GM19193 (cell line): Measurements from ENCODE around the gene C5orf22.
A peak's percentile ranks its signal among the peaks of the same experiment; 100 is the strongest.

Experiments
- POLR2A ChIP-seq: IDR thresholded peaks from 4 replicates; pipeline ENCODE4 v1.6.1; 2011; ENCODE audit not compliant: insufficient read depth, insufficient read length; ENCODE audit errors: extremely low read depth

C5orf22 gene

GRCh38 chr5:31531888-31532547 lies at the start of gene C5orf22, which contains the start of gene DROSHA:
Gene C5orf22, plus strand, starts transcription at chr5:31532301. Its CDS starts 92 bp downstream, at chr5:31532393.
Gene DROSHA, minus strand, starts transcription at chr5:31532093. Its CDS starts 3,034 bp downstream, at chr5:31529059.
- TF ChIP-seq POLR2A: peak; percentile 89

- TF ChIP-seq POLR2A: no peak
Observed at GRCh38 chr5:31485376-31486207, 46.5 kb upstream of the C5orf22 start.

GRCh38 chr5:31486441-31486840 lies 45.7 kb upstream of the C5orf22 start:
- TF ChIP-seq POLR2A: no peak

GRCh38 chr5:31487506-31487905 lies 44.6 kb upstream of the C5orf22 start:
- no peak for TF ChIP-seq POLR2A

- no peak for TF ChIP-seq POLR2A
Observed at GRCh38 chr5:31492869-31493268, 39.2 kb upstream of the C5orf22 start.

GRCh38 chr5:31495336-31495735 lies 36.8 kb upstream of the C5orf22 start:
- no peak for TF ChIP-seq POLR2A

- TF ChIP-seq POLR2A: no peak
Observed at GRCh38 chr5:31496301-31496700, 35.8 kb upstream of the C5orf22 start.

- no peak for TF ChIP-seq POLR2A
Observed at GRCh38 chr5:31496891-31497290, 35.2 kb upstream of the C5orf22 start.

- TF ChIP-seq POLR2A: no peak
Observed at GRCh38 chr5:31500256-31500655, 31.8 kb upstream of the C5orf22 start.

- TF ChIP-seq POLR2A: no peak
Observed at GRCh38 chr5:31502506-31502905, 29.6 kb upstream of the C5orf22 start.

- TF ChIP-seq POLR2A: no peak
Observed at GRCh38 chr5:31504529-31504928, 27.6 kb upstream of the C5orf22 start.

GRCh38 chr5:31511305-31511704 lies 20.8 kb upstream of the C5orf22 start:
- no peak for TF ChIP-seq POLR2A

GRCh38 chr5:31516802-31517201 lies 15.3 kb upstream of the C5orf22 start:
- TF ChIP-seq POLR2A: no peak

GRCh38 chr5:31523041-31523440 lies 9.1 kb upstream of the C5orf22 start:
- no peak for TF ChIP-seq POLR2A

- TF ChIP-seq POLR2A: no peak
Observed at GRCh38 chr5:31530541-31531265, 1.4 kb upstream of the C5orf22 start.
